SU-DHL-6 (cell line): Measurements from ENCODE around the gene FBXO47.

Source experiments
- H2AFZ ChIP-seq: fragments of 200-600 bp; sonication (generic); 2 replicates; pipeline ENCODE4 v1.6.1; 2014; ENCODE audit warnings: low read depth, mild to moderate bottlenecking, moderate library complexity, mixed read lengths, antibody characterized with exemption, low read length; ENCODE audit not compliant: severe bottlenecking
- H3F3A ChIP-seq: fragments of 200-600 bp; shearing (Covaris generic); 2 replicates; pipeline ENCODE4 v1.6.0; 2016; ENCODE audit warnings: antibody characterized with exemption, mild to moderate bottlenecking; ENCODE audit not compliant: insufficient read depth
- H3K27ac ChIP-seq: fragments of 200-600 bp; sonication (generic); 2 replicates; pipeline ENCODE4 v1.5.1; 2016; ENCODE audit warnings: low read depth, mild to moderate bottlenecking, low read length, moderate library complexity, mixed read lengths
- H3K27me3 ChIP-seq: fragments of 200-600 bp; sonication (generic), shearing (Covaris generic); 2 replicates; pipeline ENCODE4 v1.6.0; 2014; ENCODE audit warnings: mild to moderate bottlenecking, low read length
- H3K36me3 ChIP-seq: fragments of 200-600 bp; sonication (generic); 2 replicates; pipeline ENCODE4 v1.6.1; 2014; ENCODE audit warnings: mild to moderate bottlenecking, low read length, mixed read lengths
- H3K4me2 ChIP-seq: fragments of 300-600, 200-600 bp; shearing (Covaris generic), sonication (generic); 2 replicates; pipeline ENCODE4 v1.6.0; 2014; ENCODE audit warnings: low read length, low read depth, mild to moderate bottlenecking; ENCODE audit not compliant: poor library complexity, severe bottlenecking
- H3K4me3 ChIP-seq: fragments of 200-600 bp; sonication (generic); 2 replicates; pipeline ENCODE4 v1.5.1; 2014; ENCODE audit warnings: antibody characterized with exemption, low read length, mild to moderate bottlenecking, mixed read lengths; ENCODE audit not compliant: insufficient read depth, poor library complexity, severe bottlenecking
- H3K79me2 ChIP-seq: fragments of 200-600 bp; sonication (generic); 2 replicates; pipeline ENCODE4 v1.6.1; 2014; ENCODE audit warnings: mild to moderate bottlenecking, low read length, moderate library complexity; ENCODE audit not compliant: insufficient read depth
- H3K9ac ChIP-seq: fragments of 200-600 bp; sonication (generic); 2 replicates; pipeline ENCODE4 v1.7.0; 2014; ENCODE audit warnings: mild to moderate bottlenecking, low read length
- H3K9me2 ChIP-seq: fragments of 200-600 bp; sonication (generic); replicated peaks from 2 replicates; pipeline ENCODE4 v1.6.1; 2014; ENCODE audit warnings: low read length; ENCODE audit not compliant: insufficient read depth
- H3K9me3 ChIP-seq: fragments of 200-600 bp; sonication (generic); 2 replicates; pipeline ENCODE4 v1.6.1; 2014; ENCODE audit warnings: low read length, mixed read lengths; ENCODE audit not compliant: insufficient read depth
- H4K20me1 ChIP-seq: fragments of 200-600 bp; sonication (generic); 2 replicates; pipeline ENCODE4 v1.6.1; 2014; ENCODE audit warnings: low read depth, mild to moderate bottlenecking, antibody characterized with exemption, low read length, moderate library complexity, mixed read lengths
- EZH2phosphoT487 ChIP-seq: fragments of 200-600 bp; sonication (generic), shearing (Covaris generic); conservative IDR thresholded peaks from 2 replicates; pipeline ENCODE4 v1.6.1; 2018; ENCODE audit warnings: mild to moderate bottlenecking, antibody characterized with exemption, low read length, moderate library complexity, mixed read lengths
- TF ChIP-seq, protein P1 (sequence below): fragments of 200-600 bp; sonication (generic); IDR thresholded peaks from one replicate; pipeline ENCODE4 v1.5.1; 2017; ENCODE audit warnings: antibody characterized with exemption, mild to moderate bottlenecking, low read length, moderate library complexity; ENCODE audit not compliant: insufficient read depth, poor library complexity, severe bottlenecking

FBXO47 gene

DNA sequence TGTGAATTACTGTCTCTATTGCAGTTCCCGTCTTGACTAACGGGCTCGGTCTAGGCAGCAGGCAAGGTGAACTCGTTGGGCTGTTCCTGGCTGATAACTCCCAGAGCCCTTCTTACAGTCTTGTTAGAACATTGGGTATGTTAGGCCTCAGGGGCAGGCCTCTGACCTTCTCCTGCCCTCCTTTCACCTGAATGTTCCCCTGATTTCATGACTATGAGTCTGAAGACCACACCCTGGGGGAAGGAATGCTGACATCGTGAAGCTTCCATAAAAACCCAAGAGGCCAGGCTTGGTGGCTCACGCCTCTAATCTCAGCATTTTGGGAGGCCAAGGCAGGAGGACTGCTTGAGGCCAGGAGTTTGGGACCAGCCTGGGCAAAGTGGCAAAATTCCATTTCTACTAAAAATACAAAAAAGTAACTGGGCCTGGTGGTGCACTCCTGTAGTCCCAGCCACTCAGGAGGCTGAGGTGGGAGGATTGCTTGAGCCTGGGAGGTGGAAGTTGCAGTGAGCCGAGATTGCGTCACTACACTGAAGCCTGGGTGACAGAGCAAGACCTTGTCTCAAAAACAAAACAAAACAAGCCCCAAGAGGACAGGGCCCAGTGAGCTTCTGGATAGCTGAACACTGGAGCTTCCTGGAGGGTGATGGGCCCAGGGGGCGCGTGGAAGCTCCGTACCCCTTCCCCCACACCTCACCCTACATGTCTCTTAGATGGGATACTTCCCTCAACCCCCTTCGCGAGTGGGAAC lies 47.8 kb upstream of the FBXO47 start:
- TF ChIP-seq, protein P1, sequence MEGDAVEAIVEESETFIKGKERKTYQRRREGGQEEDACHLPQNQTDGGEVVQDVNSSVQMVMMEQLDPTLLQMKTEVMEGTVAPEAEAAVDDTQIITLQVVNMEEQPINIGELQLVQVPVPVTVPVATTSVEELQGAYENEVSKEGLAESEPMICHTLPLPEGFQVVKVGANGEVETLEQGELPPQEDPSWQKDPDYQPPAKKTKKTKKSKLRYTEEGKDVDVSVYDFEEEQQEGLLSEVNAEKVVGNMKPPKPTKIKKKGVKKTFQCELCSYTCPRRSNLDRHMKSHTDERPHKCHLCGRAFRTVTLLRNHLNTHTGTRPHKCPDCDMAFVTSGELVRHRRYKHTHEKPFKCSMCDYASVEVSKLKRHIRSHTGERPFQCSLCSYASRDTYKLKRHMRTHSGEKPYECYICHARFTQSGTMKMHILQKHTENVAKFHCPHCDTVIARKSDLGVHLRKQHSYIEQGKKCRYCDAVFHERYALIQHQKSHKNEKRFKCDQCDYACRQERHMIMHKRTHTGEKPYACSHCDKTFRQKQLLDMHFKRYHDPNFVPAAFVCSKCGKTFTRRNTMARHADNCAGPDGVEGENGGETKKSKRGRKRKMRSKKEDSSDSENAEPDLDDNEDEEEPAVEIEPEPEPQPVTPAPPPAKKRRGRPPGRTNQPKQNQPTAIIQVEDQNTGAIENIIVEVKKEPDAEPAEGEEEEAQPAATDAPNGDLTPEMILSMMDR = no peak
- no peak for TF ChIP-seq EZH2phosphoT487
- Histone ChIP-seq H3K4me3 (no peak overlapping the region), H3K27me3 (no peaks in the 10 kb centered on the region; the same call in 1 of the 2 replicates), H3F3A (no peaks in the 10 kb centered on the region), H3K9me2 (no peaks in the 10 kb centered on the region), H3K36me3 (no peaks in the 10 kb centered on the region), H3K9me3 (no peaks in the 10 kb centered on the region), H3K9ac (no peak overlapping the region), H3K27ac (no peak overlapping the region), H3K4me2 (no peak overlapping the region), H3K79me2 (no peaks in the 10 kb centered on the region), H4K20me1 (no peaks in the 10 kb centered on the region), H2AFZ (no peak overlapping the region)

DNA sequence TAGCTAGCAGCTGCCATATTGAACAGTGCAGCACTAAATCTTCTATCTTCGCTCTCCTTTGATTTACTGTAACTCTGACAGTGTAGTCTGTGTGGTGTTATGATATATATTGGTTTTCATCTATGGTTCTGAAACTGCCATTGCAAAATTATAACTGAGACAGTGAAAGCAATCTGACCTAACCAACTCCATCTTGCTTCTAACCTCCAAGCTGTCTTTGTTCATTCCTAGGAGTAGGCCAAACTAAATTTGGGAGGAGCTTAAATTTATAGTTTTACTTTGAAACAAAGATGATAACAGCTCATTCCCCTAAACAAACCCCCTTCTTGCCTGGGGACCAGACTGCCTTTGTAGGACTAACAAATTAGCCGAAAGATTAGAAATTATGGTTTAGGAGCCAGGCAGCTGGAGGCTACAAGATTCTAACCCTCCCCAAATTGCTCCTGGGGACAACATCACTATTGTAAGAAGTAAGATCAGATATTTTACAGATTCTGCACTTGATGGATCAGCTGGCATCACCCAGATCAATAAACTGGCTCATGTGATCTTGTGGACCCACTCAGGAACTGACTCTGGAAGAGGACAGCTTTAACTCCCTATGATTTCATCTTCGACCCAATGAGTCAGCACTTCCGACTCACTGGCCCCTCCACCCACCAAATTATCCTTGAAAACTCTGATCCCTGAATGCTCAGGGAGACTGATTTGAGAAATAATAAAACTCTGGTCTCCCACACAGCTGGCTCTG lies 47.0 kb upstream of the FBXO47 start:
- no peak overlapping the region for H3K4me2 ChIP-seq
- no peak overlapping the region for H2AFZ ChIP-seq
- H3K79me2 ChIP-seq = no peaks in the 10 kb centered on the region
- H4K20me1 ChIP-seq = no peaks in the 10 kb centered on the region
- H3K4me3 ChIP-seq = no peak overlapping the region
- no peak overlapping the region for H3K27ac ChIP-seq
- no peaks in the 10 kb centered on the region for H3K36me3 ChIP-seq
- H3K9ac ChIP-seq = no peak overlapping the region
- H3F3A ChIP-seq = no peaks in the 10 kb centered on the region
- H3K27me3 ChIP-seq = no peaks in the 10 kb centered on the region; the same call in 1 of the 2 replicates
- H3K9me3 ChIP-seq = no peaks in the 10 kb centered on the region
- H3K9me2 ChIP-seq = no peaks in the 10 kb centered on the region
- TF ChIP-seq, protein P1 = no peak
- no peak for TF ChIP-seq EZH2phosphoT487

DNA sequence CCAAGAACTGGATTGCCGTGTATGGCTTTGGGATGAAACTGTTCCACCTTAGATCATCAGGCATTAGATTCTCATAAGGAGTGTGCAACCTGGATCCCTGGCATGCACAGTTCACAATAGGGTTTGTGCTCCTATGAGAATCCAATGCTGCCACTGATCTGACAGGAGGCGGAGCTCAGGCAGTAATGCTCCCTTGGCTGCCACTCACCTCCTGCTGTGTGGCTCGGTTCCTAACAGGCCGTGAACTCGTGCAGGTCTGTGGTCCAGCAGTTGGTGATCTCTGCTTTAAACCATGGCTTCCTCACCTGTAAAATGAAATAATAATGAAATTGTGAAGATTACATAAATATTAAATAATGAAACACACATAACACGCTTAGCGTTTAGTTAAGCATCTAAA lies 45.5 kb upstream of the FBXO47 start:
- no peaks in the 10 kb centered on the region for H3K9me2 ChIP-seq
- no peaks in the 10 kb centered on the region for H3F3A ChIP-seq
- no peaks in the 10 kb centered on the region; the same call in 1 of the 2 replicates for H3K27me3 ChIP-seq
- no peak overlapping the region for H3K4me2 ChIP-seq
- no peak overlapping the region for H2AFZ ChIP-seq
- H3K36me3 ChIP-seq = no peaks in the 10 kb centered on the region
- H3K4me3 ChIP-seq = no peak overlapping the region
- no peak overlapping the region for H3K9ac ChIP-seq
- H3K79me2 ChIP-seq = no peaks in the 10 kb centered on the region
- no peak for TF ChIP-seq EZH2phosphoT487
- TF ChIP-seq, protein P1 = no peak
- H3K9me3 ChIP-seq = no peaks in the 10 kb centered on the region
- no peak overlapping the region for H3K27ac ChIP-seq
- H4K20me1 ChIP-seq = no peaks in the 10 kb centered on the region
